Measurements from ENCODE around the gene GEMIN7.

The GEMIN7 gene

GRCh38 chr19:45063851-45064801, 14.9 kb upstream of the GEMIN7 start:
- no peak for DNase-seq

GRCh38 chr19:45066921-45067661, 12.0 kb upstream of the GEMIN7 start:
- DNase-seq: no peak

GRCh38 chr19:45068041-45068440, 11.0 kb upstream of the GEMIN7 start:
- DNase-seq: no peak

- DNase-seq: no peak
Measured at GRCh38 chr19:45069056-45069455, 10.0 kb upstream of the GEMIN7 start.

DNA sequence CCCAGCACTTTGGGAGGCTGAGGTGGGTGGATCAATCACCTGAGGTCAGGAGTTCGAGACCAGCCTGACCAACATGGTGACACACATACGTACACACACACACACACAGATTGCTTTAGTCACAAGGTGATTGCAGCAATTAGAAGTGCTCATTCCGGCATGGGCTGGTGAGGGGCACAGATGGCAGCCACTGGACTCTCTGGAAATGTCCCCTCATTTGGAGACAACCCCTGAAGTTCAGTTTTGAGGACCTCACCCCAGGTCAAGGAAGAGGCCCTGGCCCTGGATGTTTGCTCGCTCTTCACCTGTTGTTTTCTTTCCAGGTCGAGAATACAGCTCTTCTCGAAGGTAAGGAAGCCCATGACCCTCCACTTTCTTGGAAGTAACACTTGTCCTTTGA, 8.8 kb upstream of the GEMIN7 start:
- no peak for DNase-seq

GRCh38 chr19:45070861-45071544, 8.1 kb upstream of the GEMIN7 start:
- DNase-seq: no peak

- no peak for DNase-seq
Measured at GRCh38 chr19:45071545-45071938, 7.5 kb upstream of the GEMIN7 start.

- no peak for DNase-seq
Measured at GRCh38 chr19:45071969-45072790, 6.9 kb upstream of the GEMIN7 start.

DNA sequence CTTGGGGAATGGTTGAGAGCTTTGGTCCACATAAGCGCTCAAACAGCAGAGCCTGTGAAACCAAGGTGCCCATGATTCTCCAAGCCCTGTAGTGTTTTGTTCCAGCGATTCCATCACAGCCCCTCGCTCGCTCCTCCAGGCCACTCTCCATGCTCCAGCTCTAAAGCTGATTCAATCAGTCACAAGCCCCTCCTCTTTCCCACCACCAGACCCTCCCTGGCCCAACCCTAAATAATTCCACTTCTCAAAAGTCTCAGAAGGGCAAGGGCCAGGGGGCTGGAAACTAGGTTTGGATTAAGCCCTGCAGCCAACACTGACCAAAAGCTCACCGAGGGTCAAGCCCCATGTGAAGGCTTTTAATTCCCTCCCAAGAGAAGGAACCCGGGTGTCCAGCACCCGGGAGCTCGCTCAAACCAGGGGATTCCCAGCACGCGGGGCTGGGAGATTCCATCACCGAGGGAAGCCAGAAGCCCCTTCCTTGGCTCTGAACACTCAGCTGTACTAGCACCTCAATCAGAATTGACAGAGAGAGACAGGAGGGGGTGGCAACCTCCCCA, 4.2 kb upstream of the GEMIN7 start:
- DNase-seq: no peak

GRCh38 chr19:45075301-45076028, 3.6 kb upstream of the GEMIN7 start:
- DNase-seq: no peak

DNA sequence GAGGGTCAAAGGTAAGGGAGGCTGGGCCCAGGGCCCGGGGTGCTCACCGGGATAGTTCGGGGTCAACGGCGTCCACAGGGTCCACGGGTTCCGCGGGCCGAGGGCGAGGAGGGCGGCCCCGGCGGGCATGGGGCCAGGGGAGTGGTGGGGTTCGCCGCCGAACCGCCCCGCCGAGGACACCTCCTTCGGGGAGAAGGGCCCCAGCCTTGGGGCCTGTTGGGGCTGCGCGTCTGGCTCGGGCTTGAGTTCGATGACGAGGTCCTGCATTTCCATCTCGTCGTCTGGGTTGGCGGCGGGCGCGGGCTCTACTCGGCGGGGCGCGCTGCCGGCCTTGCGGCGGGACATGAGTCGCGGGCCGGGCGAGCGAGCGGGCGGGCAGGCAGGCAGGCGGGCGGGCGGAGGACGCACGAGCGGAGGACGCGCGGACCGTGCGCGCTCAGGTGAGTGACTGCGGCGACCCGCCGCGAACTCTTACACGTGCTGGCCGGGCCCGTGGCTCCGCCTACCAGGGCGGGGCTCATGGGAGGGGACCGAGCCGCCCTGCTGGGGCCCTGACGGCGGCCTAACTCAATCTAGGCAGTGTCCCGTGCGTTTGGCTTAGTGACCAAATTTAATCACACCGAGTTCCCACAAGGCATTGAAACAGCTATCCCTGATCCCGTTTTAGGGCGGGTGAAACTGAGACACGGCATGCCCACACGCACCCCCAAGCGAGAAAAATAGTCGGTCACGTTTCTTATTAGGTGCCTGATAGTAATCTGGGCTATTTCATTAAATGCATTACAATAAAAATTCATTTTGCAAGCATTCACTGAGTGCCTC, 2.8 kb upstream of the GEMIN7 start, which contains the start of gene ZNF296:
ZNF296 (minus strand) TSS at position 450 of the 822 bp plus-strand sequence; CDS start at position 345, 105 bp downstream.
- peak; percentile 34 for DNase-seq

- DNase-seq: no peak
Measured at GRCh38 chr19:45076851-45077730, 2.0 kb upstream of the GEMIN7 start.

- no peak for DNase-seq
Measured at GRCh38 chr19:45078390-45079062, 534 bp upstream of the GEMIN7 start.

GRCh38 chr19:45079911-45080370, 881 bp downstream of the GEMIN7 start:
- DNase-seq: no peak

DNA sequence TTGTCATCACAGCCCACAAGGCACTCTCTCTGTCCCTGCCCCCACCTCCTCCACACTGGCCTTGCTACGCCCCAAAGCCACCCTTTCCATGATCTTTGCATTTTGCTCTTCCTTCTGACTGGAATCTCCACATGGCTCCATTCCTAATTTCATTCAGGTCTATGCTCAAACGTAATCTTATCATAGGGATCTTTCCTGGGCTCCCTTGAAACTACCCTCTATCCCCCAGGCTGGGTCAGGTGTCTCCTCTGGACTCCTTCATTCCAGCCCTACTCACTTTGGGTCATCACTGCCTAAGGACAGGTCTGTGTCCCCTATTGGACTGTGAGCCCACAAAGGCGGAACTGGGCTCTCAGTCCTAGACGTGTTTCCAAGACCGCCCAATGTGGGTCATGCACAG, 3.1 kb downstream of the GEMIN7 start:
- no peak for DNase-seq

DNA sequence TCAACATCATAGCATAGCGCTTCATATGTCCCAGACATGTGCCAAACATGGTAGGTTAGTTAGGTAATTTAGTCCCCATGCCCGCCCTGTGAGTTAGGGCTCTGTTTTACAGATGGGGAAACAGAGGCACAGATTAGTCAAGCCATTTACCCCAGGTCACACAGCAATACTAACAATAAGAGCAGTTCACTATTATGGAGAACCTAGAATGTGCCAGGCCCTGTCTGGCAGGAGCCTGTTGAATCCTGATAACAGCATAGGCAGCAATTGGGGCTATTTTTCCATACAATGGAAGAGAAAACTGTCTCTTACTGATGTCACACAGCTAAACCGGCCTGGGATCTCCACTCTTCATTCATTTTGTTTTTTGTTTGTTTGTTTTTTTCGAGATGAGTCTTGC, 7.4 kb downstream of the GEMIN7 start:
- no peak for DNase-seq

DNA sequence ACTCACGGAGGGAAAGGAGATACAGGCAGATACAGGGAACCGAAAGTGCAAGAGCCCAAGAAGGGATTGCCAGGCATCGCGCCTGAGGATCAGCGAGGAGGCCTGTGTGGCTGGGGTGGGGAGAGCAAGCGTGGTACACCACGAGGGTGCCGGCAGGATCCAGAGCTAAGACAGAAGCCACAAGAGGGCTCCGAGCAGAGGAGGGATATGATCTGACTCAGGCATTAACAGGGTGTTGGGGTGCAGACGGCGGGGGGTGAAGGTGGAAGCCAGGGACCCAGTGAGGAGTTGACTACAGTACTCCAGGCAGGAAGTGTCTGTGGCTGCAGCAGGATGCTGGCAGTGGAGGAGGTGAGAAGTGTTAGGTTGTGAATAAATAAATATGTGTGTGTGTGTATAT, 8.5 kb downstream of the GEMIN7 start:
- DNase-seq: no peak

GRCh38 chr19:45090034-45090433, 11.0 kb downstream of the GEMIN7 start:
- DNase-seq: no peak

- no peak for DNase-seq
Measured at GRCh38 chr19:45090606-45091005, 11.5 kb downstream of the GEMIN7 start.
